C4-2B (cell line): ENCODE results near the gene SEC24A.

Experiments
- ZFX ChIP-seq: fragments of 450-650 bp; IDR thresholded peaks from 2 replicates; pipeline ENCODE4 v1.6.1; 2017
- TF ChIP-seq, protein P1 (sequence below): fragments of 450-650 bp; conservative IDR thresholded peaks from 2 replicates; pipeline ENCODE4 v1.5.1; 2017; ENCODE audit warnings: mild to moderate bottlenecking

DNA sequence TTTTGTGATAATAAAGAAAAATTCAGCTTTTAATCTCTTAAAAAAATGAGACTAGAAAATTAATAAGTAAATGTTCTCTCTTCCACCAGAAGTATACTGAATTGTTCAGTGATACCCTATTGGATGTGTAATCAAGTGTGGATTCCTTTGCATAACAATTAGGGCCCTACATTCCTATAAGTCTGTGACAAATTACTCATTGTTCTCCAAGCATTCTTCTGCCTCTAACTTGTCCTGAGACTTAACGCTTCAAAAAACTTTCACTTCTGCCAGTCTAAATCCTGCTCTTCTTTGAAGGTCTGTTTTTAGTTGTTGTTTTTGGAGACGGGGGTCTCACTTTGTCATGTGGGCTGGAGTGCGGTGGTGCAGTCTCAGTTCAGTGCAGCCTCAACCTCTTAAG lies 100.8 kb downstream of the SEC24A start:
- TF ChIP-seq, protein P1, sequence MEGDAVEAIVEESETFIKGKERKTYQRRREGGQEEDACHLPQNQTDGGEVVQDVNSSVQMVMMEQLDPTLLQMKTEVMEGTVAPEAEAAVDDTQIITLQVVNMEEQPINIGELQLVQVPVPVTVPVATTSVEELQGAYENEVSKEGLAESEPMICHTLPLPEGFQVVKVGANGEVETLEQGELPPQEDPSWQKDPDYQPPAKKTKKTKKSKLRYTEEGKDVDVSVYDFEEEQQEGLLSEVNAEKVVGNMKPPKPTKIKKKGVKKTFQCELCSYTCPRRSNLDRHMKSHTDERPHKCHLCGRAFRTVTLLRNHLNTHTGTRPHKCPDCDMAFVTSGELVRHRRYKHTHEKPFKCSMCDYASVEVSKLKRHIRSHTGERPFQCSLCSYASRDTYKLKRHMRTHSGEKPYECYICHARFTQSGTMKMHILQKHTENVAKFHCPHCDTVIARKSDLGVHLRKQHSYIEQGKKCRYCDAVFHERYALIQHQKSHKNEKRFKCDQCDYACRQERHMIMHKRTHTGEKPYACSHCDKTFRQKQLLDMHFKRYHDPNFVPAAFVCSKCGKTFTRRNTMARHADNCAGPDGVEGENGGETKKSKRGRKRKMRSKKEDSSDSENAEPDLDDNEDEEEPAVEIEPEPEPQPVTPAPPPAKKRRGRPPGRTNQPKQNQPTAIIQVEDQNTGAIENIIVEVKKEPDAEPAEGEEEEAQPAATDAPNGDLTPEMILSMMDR = no peak
- TF ChIP-seq ZFX = no peak
